ENCODE measurements around the gene SUZ12.

DNA sequence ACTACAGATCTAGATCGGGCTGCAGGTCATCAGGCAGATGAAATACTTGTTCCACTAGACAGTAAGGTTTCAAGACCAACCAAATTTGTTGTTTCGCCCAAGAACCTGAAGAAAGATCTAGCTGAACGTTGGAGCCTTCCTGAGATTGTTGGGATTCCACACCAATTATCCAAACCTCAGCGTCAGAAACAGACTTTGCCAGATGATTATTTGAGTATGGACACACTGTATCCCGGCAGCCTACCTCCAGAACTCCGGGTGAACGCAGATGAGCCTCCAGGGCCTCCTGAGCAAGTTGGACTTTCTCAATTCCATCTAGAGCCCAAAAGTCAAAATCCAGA, 84.8 kb downstream of the SUZ12 start:
- TF ChIP-seq, protein P1, sequence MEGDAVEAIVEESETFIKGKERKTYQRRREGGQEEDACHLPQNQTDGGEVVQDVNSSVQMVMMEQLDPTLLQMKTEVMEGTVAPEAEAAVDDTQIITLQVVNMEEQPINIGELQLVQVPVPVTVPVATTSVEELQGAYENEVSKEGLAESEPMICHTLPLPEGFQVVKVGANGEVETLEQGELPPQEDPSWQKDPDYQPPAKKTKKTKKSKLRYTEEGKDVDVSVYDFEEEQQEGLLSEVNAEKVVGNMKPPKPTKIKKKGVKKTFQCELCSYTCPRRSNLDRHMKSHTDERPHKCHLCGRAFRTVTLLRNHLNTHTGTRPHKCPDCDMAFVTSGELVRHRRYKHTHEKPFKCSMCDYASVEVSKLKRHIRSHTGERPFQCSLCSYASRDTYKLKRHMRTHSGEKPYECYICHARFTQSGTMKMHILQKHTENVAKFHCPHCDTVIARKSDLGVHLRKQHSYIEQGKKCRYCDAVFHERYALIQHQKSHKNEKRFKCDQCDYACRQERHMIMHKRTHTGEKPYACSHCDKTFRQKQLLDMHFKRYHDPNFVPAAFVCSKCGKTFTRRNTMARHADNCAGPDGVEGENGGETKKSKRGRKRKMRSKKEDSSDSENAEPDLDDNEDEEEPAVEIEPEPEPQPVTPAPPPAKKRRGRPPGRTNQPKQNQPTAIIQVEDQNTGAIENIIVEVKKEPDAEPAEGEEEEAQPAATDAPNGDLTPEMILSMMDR (IDR thresholded peaks at IDR 0.05 in 4 of 5, conservative IDR thresholded peaks at IDR 0.05 in 1 of 5), result no peak
- no peak for TF ChIP-seq POLR2A (IDR thresholded peaks at IDR 0.05)
